MCF 10A (cell line): Measurements from ENCODE around the gene RASGEF1B. TPM values are rescaled to one million over a fixed set of nuclear protein-coding genes. Genes with fewer than 3 reads are reported as not detected.

Source experiments
- BruUV-seq: library from RNA; stranded (reverse); fragments of 400-500 nt; replicated peaks from 2 replicates; lab custom pipeline; 2021; lab: Mats Ljungman, UMichigan
- CTCF ChIA-PET: fragments of 300-600 bp; sonication (Branson Sonifier 250); formaldehyde crosslinking; extraction: SDS; loops from one replicate; lab custom pipeline; 2021; ENCODE audit warnings: antibody characterized with exemption, inconsistent platforms; lab: Yijun Ruan, JAX
- POLR2A ChIA-PET: fragments of 300-600, 350-650 bp; sonication (Branson Sonifier 250); formaldehyde crosslinking; extraction: SDS; loops from one replicate; lab custom pipeline; 2020; ENCODE audit warnings: antibody characterized with exemption, inconsistent platforms; lab: Yijun Ruan, JAX
- DNase-seq: peaks from one replicate; pipeline ENCODE4 v3.0.0-alpha.2; 2018; ENCODE audit not compliant: unreplicated experiment
- H3K27ac Mint-ChIP-seq: one replicate; pipeline ENCODE4 v1.8.0; 2022; ENCODE audit warnings: mild to moderate bottlenecking, low read depth, mixed read lengths; ENCODE audit not compliant: unreplicated experiment
- H3K27me3 Mint-ChIP-seq: one replicate; pipeline ENCODE4 v1.8.0; 2022; ENCODE audit warnings: mixed read lengths; ENCODE audit not compliant: insufficient read depth, unreplicated experiment
- H3K36me3 Mint-ChIP-seq: one replicate; pipeline ENCODE4 v1.8.0; 2022; ENCODE audit warnings: mild to moderate bottlenecking, moderate library complexity, mixed read lengths; ENCODE audit not compliant: insufficient read depth, unreplicated experiment
- H3K4me1 Mint-ChIP-seq: one replicate; pipeline ENCODE4 v1.8.0; 2022; ENCODE audit warnings: mixed read lengths; ENCODE audit not compliant: insufficient read depth, unreplicated experiment
- H3K4me3 Mint-ChIP-seq: one replicate; pipeline ENCODE4 v1.8.0; 2022; ENCODE audit warnings: mild to moderate bottlenecking, moderate library complexity, mixed read lengths; ENCODE audit not compliant: unreplicated experiment
- H3K9me3 Mint-ChIP-seq: one replicate; pipeline ENCODE4 v1.8.0; 2022; ENCODE audit warnings: mixed read lengths; ENCODE audit not compliant: unreplicated experiment
- intact Hi-C: fragments of 100-400 bp; cut with micrococcal nuclease; formaldehyde crosslinking; loops from 2 replicates; pipeline ENCODE4 v1.14.1; 2022
- total RNA-seq: library from RNA; stranded (reverse); gene quantifications from 2 replicates; pipeline ENCODE4 v1.2.3, GENCODE V29; 2022
- TF ChIP-seq, protein P1 (sequence below): fragments of 200-600 bp; IDR thresholded peaks from one replicate; pipeline ENCODE4 v1.8.0; 2022; ENCODE audit warnings: antibody characterized with exemption, mild to moderate bottlenecking; ENCODE audit not compliant: unreplicated experiment

Gene RASGEF1B
- total RNA-seq, 1 experiment from 2014 or later, result 5.4 TPM

DNA sequence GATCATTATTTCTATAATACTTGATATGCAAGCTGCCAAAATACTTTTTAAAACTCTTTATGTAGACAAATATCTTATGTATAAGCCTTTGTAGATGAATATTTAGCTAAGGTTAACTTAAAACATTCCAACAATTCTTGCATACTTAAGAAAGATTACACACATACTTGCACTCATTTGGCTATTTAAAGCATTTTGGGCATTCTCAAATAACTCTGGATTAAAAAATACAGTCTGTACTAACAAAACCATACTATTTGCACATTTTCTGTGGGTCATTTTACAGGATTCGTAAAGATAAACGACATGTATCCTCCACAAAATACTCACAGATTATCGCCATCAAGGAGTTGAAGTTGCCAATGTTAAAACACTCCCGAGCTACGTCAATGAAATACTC lies 26.5 kb downstream of the RASGEF1B start:
- Mint-ChIP-seq H3K27me3 (no peaks in the 10 kb centered on the region), H3K9me3 (no peaks in the 10 kb centered on the region), H3K36me3 (no peaks in the 10 kb centered on the region), H3K4me1 (no peaks in the 10 kb centered on the region), H3K27ac (no peak overlapping the region), H3K4me3 (no peak overlapping the region)
- POLR2A ChIA-PET, result interaction anchor here (1.2 to 2.5 kb wide), 2 partner anchors 8 to 11 kb away, joined by 3 to 9 read pairs; no protein-coding TSS in a partner anchor
- TF ChIP-seq, protein P1, sequence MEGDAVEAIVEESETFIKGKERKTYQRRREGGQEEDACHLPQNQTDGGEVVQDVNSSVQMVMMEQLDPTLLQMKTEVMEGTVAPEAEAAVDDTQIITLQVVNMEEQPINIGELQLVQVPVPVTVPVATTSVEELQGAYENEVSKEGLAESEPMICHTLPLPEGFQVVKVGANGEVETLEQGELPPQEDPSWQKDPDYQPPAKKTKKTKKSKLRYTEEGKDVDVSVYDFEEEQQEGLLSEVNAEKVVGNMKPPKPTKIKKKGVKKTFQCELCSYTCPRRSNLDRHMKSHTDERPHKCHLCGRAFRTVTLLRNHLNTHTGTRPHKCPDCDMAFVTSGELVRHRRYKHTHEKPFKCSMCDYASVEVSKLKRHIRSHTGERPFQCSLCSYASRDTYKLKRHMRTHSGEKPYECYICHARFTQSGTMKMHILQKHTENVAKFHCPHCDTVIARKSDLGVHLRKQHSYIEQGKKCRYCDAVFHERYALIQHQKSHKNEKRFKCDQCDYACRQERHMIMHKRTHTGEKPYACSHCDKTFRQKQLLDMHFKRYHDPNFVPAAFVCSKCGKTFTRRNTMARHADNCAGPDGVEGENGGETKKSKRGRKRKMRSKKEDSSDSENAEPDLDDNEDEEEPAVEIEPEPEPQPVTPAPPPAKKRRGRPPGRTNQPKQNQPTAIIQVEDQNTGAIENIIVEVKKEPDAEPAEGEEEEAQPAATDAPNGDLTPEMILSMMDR, result no peak
- no peak for DNase-seq
- intact Hi-C loops, result no loop called here
- BruUV-seq, result no TSS peak
- CTCF ChIA-PET, result interaction anchor here (1.1 to 1.4 kb wide), 5 partner anchors 8 to 756 kb away, joined by 3 to 5 read pairs (median 3); no protein-coding TSS in a partner anchor

DNA sequence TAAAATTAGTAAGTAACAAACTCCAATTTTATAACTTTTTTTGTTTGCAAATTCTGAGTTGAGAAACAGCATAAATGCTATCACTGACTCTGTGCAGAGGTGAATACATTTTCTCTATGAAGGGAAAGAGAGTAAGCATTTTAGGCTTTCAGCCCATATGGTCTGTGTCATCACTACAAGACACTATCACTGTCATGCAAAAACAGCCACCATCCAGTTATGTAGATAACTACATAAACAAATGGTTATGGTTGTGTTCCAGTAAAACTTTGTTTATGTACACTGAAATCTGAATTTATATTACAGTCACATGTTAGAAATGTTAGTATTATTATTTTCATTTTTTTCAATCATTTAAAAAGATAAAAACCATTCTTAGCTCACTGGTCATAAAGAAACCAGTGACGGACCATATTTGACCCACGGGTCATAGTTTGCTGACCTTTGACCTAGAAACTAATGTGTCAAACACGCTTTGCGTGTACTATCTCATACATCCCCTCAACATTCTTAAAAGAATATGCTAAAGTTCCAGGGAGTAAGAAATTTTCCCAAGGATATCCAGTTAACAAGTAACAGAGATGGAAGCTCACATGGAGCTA lies 29.1 kb downstream of the RASGEF1B start:
- DNase-seq, result no peak
- no peaks in the 10 kb centered on the region for H3K27me3 Mint-ChIP-seq
- ChIA-PET POLR2A (interaction anchor here (1.0 kb wide), 1 partner anchor 9 kb away, joined by 4 read pairs; no protein-coding TSS in a partner anchor), CTCF (no interaction called here)
- intact Hi-C loops, result no loop called here
- TF ChIP-seq, protein P1, result no peak
- H3K9me3 Mint-ChIP-seq, result no peaks in the 10 kb centered on the region
- H3K27ac Mint-ChIP-seq, result no peak overlapping the region
- H3K36me3 Mint-ChIP-seq, result no peaks in the 10 kb centered on the region
- BruUV-seq, result no TSS peak
- H3K4me1 Mint-ChIP-seq, result no peaks in the 10 kb centered on the region
- H3K4me3 Mint-ChIP-seq, result no peak overlapping the region

DNA sequence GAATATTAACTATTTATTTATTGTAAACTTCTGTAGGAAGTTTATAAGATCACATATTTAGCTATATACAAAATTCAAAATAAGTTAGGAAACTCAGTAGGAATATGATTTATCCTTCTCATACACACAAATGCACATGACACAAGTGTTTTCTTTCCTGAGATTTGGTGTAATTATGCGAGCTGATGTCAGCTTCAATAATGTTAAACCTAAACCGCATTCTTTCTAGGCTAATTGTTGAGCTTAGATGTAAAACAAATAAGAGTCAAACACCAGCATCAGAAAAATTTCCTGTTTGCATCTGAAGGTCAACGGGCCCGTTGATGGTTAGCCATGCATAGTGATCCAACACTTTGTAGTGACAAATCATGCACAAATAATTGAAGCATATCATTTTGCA lies 30.8 kb downstream of the RASGEF1B start:
- no peaks in the 10 kb centered on the region for H3K4me1 Mint-ChIP-seq
- POLR2A ChIA-PET, result interaction anchor here (0.6 kb wide), 1 partner anchor 902 kb away, joined by 6 read pairs; no protein-coding TSS in a partner anchor
- H3K27me3 Mint-ChIP-seq, result no peaks in the 10 kb centered on the region
- no peak overlapping the region for H3K27ac Mint-ChIP-seq
- TF ChIP-seq, protein P1, result no peak
- intact Hi-C loops, result no loop called here
- H3K36me3 Mint-ChIP-seq, result no peaks in the 10 kb centered on the region
- no peak overlapping the region for H3K4me3 Mint-ChIP-seq
- CTCF ChIA-PET, result interaction anchor here (1.0 to 1.1 kb wide), 2 partner anchors 25 to 34 kb away, joined by 3 to 4 read pairs; no protein-coding TSS in a partner anchor
- no peak for DNase-seq
- no TSS peak for BruUV-seq
- no peaks in the 10 kb centered on the region for H3K9me3 Mint-ChIP-seq

DNA sequence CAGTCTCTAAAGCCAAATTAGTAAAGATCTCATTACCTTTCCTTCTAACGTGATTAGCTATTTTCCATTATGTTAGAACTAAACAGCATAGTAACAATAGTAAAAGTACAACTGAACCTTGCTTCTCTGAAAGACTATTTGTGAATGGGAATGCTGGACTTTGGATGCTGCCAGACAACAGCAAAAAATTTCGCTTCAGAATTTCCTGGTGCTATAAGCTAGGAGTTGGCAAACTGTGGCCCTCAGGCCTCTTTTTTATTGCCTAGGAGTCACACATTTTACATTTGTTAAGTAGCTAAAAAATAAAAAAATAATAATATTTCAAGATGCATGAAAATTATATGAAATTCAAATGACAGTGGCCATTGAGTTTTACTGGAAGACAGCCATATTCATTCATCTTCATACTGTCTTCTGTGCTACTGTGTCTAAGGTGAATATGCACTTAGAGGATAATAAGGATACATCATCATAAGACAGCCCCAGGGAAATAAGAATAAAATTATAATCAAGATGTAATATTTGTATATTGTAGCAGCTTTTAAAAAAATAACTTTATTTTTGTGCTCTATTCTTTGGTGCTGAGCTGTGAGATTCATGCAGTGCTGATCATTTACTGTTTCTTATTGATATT lies 34.6 kb downstream of the RASGEF1B start:
- Mint-ChIP-seq H3K27me3 (no peaks in the 10 kb centered on the region), H3K4me3 (no peak overlapping the region), H3K4me1 (no peaks in the 10 kb centered on the region), H3K27ac (no peak overlapping the region), H3K9me3 (no peaks in the 10 kb centered on the region), H3K36me3 (no peaks in the 10 kb centered on the region)
- TF ChIP-seq, protein P1, result no peak
- POLR2A ChIA-PET, result interaction anchor here (0.6 to 2.5 kb wide), 10 partner anchors 9 to 34 kb away, joined by 3 to 17 read pairs (median 6); partner anchors contain the start of gene RASGEF1B
- no peak for DNase-seq
- CTCF ChIA-PET, result interaction anchor here (0.7 to 1.5 kb wide), 6 partner anchors 11 to 831 kb away, joined by 3 to 6 read pairs (median 4); no protein-coding TSS in a partner anchor
- intact Hi-C loops, result no loop called here
- no TSS peak for BruUV-seq
